22Rv1 (cell line): ENCODE data around the gene PID1.

Experiments
- ZFX ChIP-seq: fragments of 450-650 bp; IDR thresholded peaks from 2 replicates; pipeline ENCODE4 v1.6.1; 2017; ENCODE audit warnings: antibody characterized with exemption, borderline replicate concordance
- TF ChIP-seq, protein P1 (sequence below): fragments of 450-650 bp; IDR thresholded peaks from 2 replicates; pipeline ENCODE4 v1.5.1; 2017; ENCODE audit warnings: mild to moderate bottlenecking

DNA sequence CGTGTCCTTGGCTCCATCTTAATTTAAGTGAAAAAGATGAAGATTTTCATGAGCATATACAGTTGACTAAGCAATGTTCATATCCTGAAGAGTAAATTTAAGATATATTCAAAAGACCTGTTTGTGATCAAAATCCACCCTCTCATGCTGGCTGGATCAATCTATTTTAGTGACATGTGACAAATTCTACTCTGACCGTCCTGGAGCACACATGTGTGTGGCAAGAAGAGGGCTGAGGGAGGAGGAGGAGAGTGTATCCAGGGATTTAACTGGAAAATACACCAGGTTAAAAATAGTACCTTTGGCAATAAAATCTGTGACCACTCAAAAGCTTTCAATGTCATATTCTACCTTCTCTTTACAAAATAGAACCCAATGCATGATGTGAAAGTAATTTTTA is 228.7 kb downstream of the PID1 start:
- TF ChIP-seq, protein P1, sequence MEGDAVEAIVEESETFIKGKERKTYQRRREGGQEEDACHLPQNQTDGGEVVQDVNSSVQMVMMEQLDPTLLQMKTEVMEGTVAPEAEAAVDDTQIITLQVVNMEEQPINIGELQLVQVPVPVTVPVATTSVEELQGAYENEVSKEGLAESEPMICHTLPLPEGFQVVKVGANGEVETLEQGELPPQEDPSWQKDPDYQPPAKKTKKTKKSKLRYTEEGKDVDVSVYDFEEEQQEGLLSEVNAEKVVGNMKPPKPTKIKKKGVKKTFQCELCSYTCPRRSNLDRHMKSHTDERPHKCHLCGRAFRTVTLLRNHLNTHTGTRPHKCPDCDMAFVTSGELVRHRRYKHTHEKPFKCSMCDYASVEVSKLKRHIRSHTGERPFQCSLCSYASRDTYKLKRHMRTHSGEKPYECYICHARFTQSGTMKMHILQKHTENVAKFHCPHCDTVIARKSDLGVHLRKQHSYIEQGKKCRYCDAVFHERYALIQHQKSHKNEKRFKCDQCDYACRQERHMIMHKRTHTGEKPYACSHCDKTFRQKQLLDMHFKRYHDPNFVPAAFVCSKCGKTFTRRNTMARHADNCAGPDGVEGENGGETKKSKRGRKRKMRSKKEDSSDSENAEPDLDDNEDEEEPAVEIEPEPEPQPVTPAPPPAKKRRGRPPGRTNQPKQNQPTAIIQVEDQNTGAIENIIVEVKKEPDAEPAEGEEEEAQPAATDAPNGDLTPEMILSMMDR: no peak
- TF ChIP-seq ZFX: no peak
